CD4-positive, alpha-beta T cell treated with Interleukin-10 for 1 hour (primary cell): ENCODE results near the gene DSE.

Experiments used
- DNase-seq: peaks from one replicate; pipeline ENCODE4 v3.0.0-alpha.2; 2020

Gene DSE

GRCh38 chr6:116419069-116419786 is 48.5 kb downstream of the DSE start:
- DNase-seq, result no peak

- DNase-seq, result no peak
These were observed 49.6 kb downstream of the DSE start for GRCh38 chr6:116420341-116420740.

- no peak for DNase-seq
These were observed 51.5 kb downstream of the DSE start for GRCh38 chr6:116422238-116422637.

GRCh38 chr6:116424001-116424400 is 53.3 kb downstream of the DSE start:
- DNase-seq, result no peak

- no peak for DNase-seq
These were observed 55.8 kb downstream of the DSE start for GRCh38 chr6:116426551-116426950.

- no peak for DNase-seq
These were observed 58.4 kb downstream of the DSE start for GRCh38 chr6:116429111-116429510.

- no peak for DNase-seq
These were observed 60.1 kb downstream of the DSE start for GRCh38 chr6:116430860-116431259.

- DNase-seq, result no peak
These were observed 61.3 kb downstream of the DSE start for GRCh38 chr6:116431964-116432595.

- no peak for DNase-seq
These were observed 62.5 kb downstream of the DSE start for GRCh38 chr6:116433206-116433712.

GRCh38 chr6:116434056-116434725 is 63.4 kb downstream of the DSE start:
- DNase-seq, result no peak

- DNase-seq, result no peak
These were observed 65.8 kb downstream of the DSE start for GRCh38 chr6:116436586-116436985.

GRCh38 chr6:116437656-116438055 is 66.9 kb downstream of the DSE start:
- no peak for DNase-seq

GRCh38 chr6:116438590-116439448 is 68.1 kb downstream of the DSE start:
- DNase-seq, result no peak

- DNase-seq, result no peak
These were observed 68.8 kb downstream of the DSE start for GRCh38 chr6:116439522-116440051.

- DNase-seq, result no peak
These were observed 72.4 kb downstream of the DSE start for GRCh38 chr6:116443105-116443504.

- peak; percentile 30 for DNase-seq
These were observed 73.3 kb downstream of the DSE start for GRCh38 chr6:116444092-116444491.

GRCh38 chr6:116444575-116444974 is 73.8 kb downstream of the DSE start:
- DNase-seq, result no peak

- DNase-seq, result no peak
These were observed 74.4 kb downstream of the DSE start for GRCh38 chr6:116445102-116445501.

GRCh38 chr6:116446399-116446798 is 75.7 kb downstream of the DSE start:
- DNase-seq, result no peak

- no peak for DNase-seq
These were observed 76.3 kb downstream of the DSE start for GRCh38 chr6:116447052-116447451.

GRCh38 chr6:116447496-116448011 is 76.8 kb downstream of the DSE start:
- no peak for DNase-seq

- no peak for DNase-seq
These were observed 78.8 kb downstream of the DSE start for GRCh38 chr6:116449565-116449964.
